MM.1S (cell line): ENCODE measurements around the gene LMBR1.
A peak's percentile ranks its signal among the peaks of the same experiment; 100 is the strongest.

ENCODE experiments used
- DNase-seq: peaks from one replicate; pipeline ENCODE4 v3.0.0-alpha.2; 2015
- H2AFZ ChIP-seq: fragments of 300-600 bp; sonication (generic); 2 replicates; pipeline ENCODE4 v1.6.0; 2016; ENCODE audit warnings: antibody characterized with exemption, low read length
- H3F3A ChIP-seq: fragments of 300-600 bp; sonication (generic); 2 replicates; pipeline ENCODE4 v1.6.1; 2016; ENCODE audit warnings: mild to moderate bottlenecking, antibody characterized with exemption, low read length, moderate library complexity, mixed read lengths; ENCODE audit not compliant: insufficient read depth
- H3K27ac ChIP-seq: fragments of 300-600 bp; sonication (generic); 2 replicates; pipeline ENCODE4 v1.5.1; 2016; ENCODE audit warnings: mild to moderate bottlenecking, low read length
- H3K27me3 ChIP-seq: fragments of 300-600 bp; sonication (generic); replicated peaks from 2 replicates; pipeline ENCODE4 v1.6.0; 2016; ENCODE audit warnings: low read length; ENCODE audit not compliant: insufficient read depth
- H3K36me3 ChIP-seq: fragments of 300-600 bp; sonication (generic); replicated peaks from 2 replicates; pipeline ENCODE4 v1.6.1; 2016; ENCODE audit warnings: mild to moderate bottlenecking, low read length, mixed read lengths; ENCODE audit not compliant: insufficient read depth
- H3K4me1 ChIP-seq: fragments of 300-600 bp; sonication (generic); 2 replicates; pipeline ENCODE4 v1.6.1; 2016; ENCODE audit warnings: low read length, mixed read lengths
- H3K4me2 ChIP-seq: fragments of 300-600 bp; sonication (generic); 2 replicates; pipeline ENCODE4 v1.6.0; 2016; ENCODE audit warnings: low read depth, low read length
- H3K4me3 ChIP-seq: fragments of 300-600 bp; sonication (generic); 2 replicates; pipeline ENCODE4 v1.5.1; 2016; ENCODE audit warnings: low read length, mixed read lengths
- H3K79me2 ChIP-seq: fragments of 300-600 bp; sonication (generic); 2 replicates; pipeline ENCODE4 v1.6.1; 2016; ENCODE audit warnings: mixed run types, low read length, mixed read lengths
- H3K9ac ChIP-seq: fragments of 300-600 bp; sonication (generic); 2 replicates; pipeline ENCODE4 v1.6.1; 2016; ENCODE audit warnings: low read length, mixed read lengths
- H3K9me2 ChIP-seq: fragments of 300-600 bp; sonication (generic); replicated peaks from 2 replicates; pipeline ENCODE4 v1.6.1; 2016; ENCODE audit warnings: mild to moderate bottlenecking, low read length, mixed read lengths; ENCODE audit not compliant: insufficient read depth
- H3K9me3 ChIP-seq: fragments of 300-600 bp; sonication (generic); replicated peaks from 2 replicates; pipeline ENCODE4 v1.6.1; 2016; ENCODE audit warnings: mild to moderate bottlenecking, low read length, mixed read lengths; ENCODE audit not compliant: insufficient read depth
- H4K20me1 ChIP-seq: fragments of 300-600 bp; sonication (generic); 2 replicates; pipeline ENCODE4 v1.6.1; 2016; ENCODE audit warnings: mild to moderate bottlenecking, low read length, moderate library complexity, mixed read lengths; ENCODE audit not compliant: insufficient read depth
- EZH2 ChIP-seq: fragments of 300-600 bp; sonication (generic); optimal IDR thresholded peaks from 2 replicates; pipeline ENCODE3; 2017; ENCODE audit warnings: low read depth, mild to moderate bottlenecking, antibody characterized with exemption, low read length, mixed read lengths
- EZH2phosphoT487 ChIP-seq: fragments of 300-600 bp; sonication (generic); IDR thresholded peaks from 2 replicates; pipeline ENCODE4 v1.6.1; 2018; ENCODE audit warnings: antibody characterized with exemption, low read length
- TF ChIP-seq, protein P1 (sequence below): fragments of 300-600 bp; sonication (generic); IDR thresholded peaks from 2 replicates; pipeline ENCODE4 v1.5.1; 2016; ENCODE audit warnings: antibody characterized with exemption, low read length, mixed read lengths

LMBR1 gene

DNA sequence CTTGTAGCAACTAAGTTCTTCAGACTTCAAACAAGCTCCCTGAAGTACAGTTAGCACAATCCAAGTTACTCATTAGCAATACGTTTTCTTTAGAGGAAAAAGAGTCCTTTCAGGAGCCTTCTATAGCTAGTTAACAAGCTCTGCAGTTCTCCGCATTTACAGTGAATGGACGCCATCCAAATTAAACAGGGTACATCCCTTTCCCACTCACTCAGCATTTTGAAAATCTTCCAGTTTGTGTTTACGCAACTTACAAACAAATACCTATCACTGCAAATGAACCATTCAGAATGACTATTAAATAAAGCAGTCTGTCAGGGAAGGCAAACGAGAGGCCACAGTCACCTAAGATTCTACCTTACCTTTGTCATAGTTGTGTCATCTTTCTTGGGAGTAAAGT is 167.9 kb downstream of the LMBR1 start:
- H3K4me1 ChIP-seq: no peaks in the 10 kb centered on the region
- H3K79me2 ChIP-seq: no peaks in the 10 kb centered on the region
- no peaks in the 10 kb centered on the region for H3K9me3 ChIP-seq
- no peak overlapping the region for H3K27ac ChIP-seq
- H3K4me3 ChIP-seq: no peak overlapping the region
- H3K9me2 ChIP-seq: no peaks in the 10 kb centered on the region
- no peak for DNase-seq
- no peak overlapping the region for H3K4me2 ChIP-seq
- no peak overlapping the region for H3K9ac ChIP-seq
- no peak overlapping the region for H2AFZ ChIP-seq
- H3K27me3 ChIP-seq: no peaks in the 10 kb centered on the region
- no peaks in the 10 kb centered on the region for H3F3A ChIP-seq
- H3K36me3 ChIP-seq: no peaks in the 10 kb centered on the region
- TF ChIP-seq, protein P1, sequence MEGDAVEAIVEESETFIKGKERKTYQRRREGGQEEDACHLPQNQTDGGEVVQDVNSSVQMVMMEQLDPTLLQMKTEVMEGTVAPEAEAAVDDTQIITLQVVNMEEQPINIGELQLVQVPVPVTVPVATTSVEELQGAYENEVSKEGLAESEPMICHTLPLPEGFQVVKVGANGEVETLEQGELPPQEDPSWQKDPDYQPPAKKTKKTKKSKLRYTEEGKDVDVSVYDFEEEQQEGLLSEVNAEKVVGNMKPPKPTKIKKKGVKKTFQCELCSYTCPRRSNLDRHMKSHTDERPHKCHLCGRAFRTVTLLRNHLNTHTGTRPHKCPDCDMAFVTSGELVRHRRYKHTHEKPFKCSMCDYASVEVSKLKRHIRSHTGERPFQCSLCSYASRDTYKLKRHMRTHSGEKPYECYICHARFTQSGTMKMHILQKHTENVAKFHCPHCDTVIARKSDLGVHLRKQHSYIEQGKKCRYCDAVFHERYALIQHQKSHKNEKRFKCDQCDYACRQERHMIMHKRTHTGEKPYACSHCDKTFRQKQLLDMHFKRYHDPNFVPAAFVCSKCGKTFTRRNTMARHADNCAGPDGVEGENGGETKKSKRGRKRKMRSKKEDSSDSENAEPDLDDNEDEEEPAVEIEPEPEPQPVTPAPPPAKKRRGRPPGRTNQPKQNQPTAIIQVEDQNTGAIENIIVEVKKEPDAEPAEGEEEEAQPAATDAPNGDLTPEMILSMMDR: no peak
- TF ChIP-seq EZH2: no peak
- TF ChIP-seq EZH2phosphoT487: no peak
- H4K20me1 ChIP-seq: no peaks in the 10 kb centered on the region

DNA sequence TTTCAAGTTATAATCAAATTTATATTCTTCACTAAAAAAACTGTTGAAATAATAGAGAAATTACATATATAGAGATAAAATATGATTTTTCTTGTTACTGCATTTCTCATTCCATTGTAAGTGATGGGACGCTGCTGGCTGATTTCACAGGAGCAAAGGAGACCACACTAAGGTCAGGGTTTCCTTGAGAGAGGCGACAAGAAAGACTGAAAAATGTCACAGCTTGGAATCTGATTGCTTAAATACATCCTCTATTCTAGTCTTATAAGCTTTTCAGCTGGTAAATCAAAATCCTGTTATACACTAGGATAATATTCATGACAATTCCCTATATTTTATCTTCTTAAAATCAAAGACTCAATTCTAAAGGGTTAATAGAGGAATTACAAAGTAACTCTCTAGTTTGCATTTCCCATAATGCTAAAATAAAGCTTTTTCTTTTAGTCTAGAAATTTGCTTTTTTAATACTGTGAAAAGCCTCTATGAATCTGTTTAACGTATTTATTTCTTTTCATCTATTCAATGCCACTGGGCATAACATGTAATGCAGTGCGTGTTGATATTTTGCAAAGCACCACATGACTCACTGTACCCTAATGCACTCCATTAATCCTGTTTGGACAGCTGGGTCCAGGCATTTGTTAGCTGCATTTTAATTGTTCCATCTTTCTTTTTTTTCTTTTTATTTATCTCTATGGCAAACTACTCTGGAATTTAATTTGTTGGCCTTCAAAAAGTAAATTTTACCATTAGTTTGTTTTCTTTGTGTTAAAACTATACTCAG is 170.7 kb downstream of the LMBR1 start:
- Histone ChIP-seq H3K9me2 (no peaks in the 10 kb centered on the region), H3K79me2 (no peaks in the 10 kb centered on the region), H4K20me1 (no peaks in the 10 kb centered on the region), H3K27ac (no peak overlapping the region), H3K4me3 (no peak overlapping the region), H3K9ac (no peak overlapping the region), H3K4me2 (no peak overlapping the region), H3K27me3 (no peaks in the 10 kb centered on the region), H3F3A (no peaks in the 10 kb centered on the region), H3K9me3 (no peaks in the 10 kb centered on the region), H3K4me1 (no peaks in the 10 kb centered on the region), H2AFZ (no peak overlapping the region), H3K36me3 (no peaks in the 10 kb centered on the region)
- DNase-seq: no peak
- no peak for TF ChIP-seq EZH2phosphoT487
- TF ChIP-seq EZH2: no peak
- TF ChIP-seq, protein P1: no peak

DNA sequence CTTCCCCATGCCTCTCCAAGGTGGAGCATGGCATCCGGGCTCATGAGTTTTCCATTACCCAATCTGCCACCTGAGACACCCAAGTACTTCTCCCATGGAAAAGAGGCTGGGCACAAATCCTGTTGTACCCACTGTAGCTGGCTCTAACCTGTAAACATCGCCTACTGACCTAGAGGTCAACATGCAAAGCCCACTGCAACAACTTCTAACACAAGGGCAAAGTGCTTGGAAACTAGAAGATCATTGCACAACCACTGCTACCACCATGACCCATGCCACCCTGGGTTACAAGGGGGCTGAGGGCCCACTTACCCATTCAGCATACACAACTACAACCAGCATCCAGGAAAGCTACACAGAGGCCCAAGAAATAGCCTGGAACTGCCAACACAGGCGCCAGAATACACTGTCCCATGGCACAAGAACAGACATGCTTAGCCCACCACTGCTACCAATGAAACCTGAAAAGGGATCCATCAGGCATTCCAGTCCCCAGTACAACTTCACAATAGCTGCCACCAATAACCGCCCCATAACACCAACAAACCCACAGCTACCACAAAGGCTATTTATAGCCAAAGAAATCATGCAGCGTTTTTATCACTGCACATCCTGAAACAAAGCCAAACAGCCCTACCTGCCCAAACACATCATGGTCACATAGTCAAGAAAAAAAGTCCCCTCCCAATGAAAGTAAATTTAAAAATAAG is 189.1 kb downstream of the LMBR1 start:
- Histone ChIP-seq H3K4me3 (no peak overlapping the region), H3K4me1 (peaks cover 36% of the 10 kb centered on the region), H3K4me2 (peak overlapping the region; percentile 46), H3K27me3 (no peaks in the 10 kb centered on the region), H4K20me1 (no peaks in the 10 kb centered on the region), H3K9me3 (no peaks in the 10 kb centered on the region), H3K9me2 (no peaks in the 10 kb centered on the region), H2AFZ (no peak overlapping the region), H3K27ac (peak overlapping the region; percentile 29; the same call in 1 of the 2 replicates), H3K79me2 (0 out of 2 replicates have a peak, but pooled peaks cover 8% of the 10 kb centered on the region), H3K9ac (no peak overlapping the region), H3K36me3 (no peaks in the 10 kb centered on the region), H3F3A (peaks cover 7% of the 10 kb centered on the region)
- TF ChIP-seq EZH2: no peak
- TF ChIP-seq, protein P1: no peak
- TF ChIP-seq EZH2phosphoT487: no peak
- peak; percentile 93 for DNase-seq
